Omental fat pad (tissue), 4 donors: ENCODE results near the gene PABPN1L. TPM values are rescaled to one million over a fixed set of nuclear protein-coding genes. Genes with fewer than 3 reads are reported as not detected.

Experiments used
- ATAC-seq: fragments of 150-250 bp; one replicate; pipeline ENCODE4 v1.9.1; 2016; ENCODE audit warnings: mild to moderate bottlenecking, moderate library complexity; ENCODE audit not compliant: low FRiP score
- DNase-seq: peaks from one replicate; pipeline ENCODE4 v3.0.0-alpha.2; 2019; ENCODE audit warnings: low spot score
- CTCF ChIP-seq, 3 donors: fragments of 450-650 bp; IDR thresholded peaks; one replicate each; pipeline ENCODE4 v1.5.1; 2016 to 2017; ENCODE audit warnings: antibody characterized with exemption in 3 of 3, mild to moderate bottlenecking in 3 of 3, moderate library complexity in 2 of 3
- total RNA-seq, 4 donors: library from RNA; depleted of rRNA; stranded (reverse); fragments of >200 nt; gene quantifications; one replicate each; pipeline ENCODE4 v1.1.0, GENCODE V29; 2016

Gene PABPN1L
- total RNA-seq, 4 donors from 2014 or later, result not detected

- no peak for DNase-seq
- no peak for ATAC-seq
- TF ChIP-seq CTCF (IDR thresholded peaks at IDR 0.05), result no peak
Measured at GRCh38 chr16:88815901-88816589, 50.4 kb downstream of the PABPN1L start.

- no peak for TF ChIP-seq CTCF (IDR thresholded peaks at IDR 0.05)
- ATAC-seq, result no peak
- DNase-seq, result no peak
Measured at GRCh38 chr16:88815227-88815626, 51.2 kb downstream of the PABPN1L start.

GRCh38 chr16:88814144-88814502, 52.3 kb downstream of the PABPN1L start:
- ATAC-seq, result no peak
- no peak for DNase-seq
- no peak for TF ChIP-seq CTCF (IDR thresholded peaks at IDR 0.05)

Other genes with a start within 250 kb of the PABPN1L start
- gene IL17C, start 228.1 kb downstream of the PABPN1L start, total RNA-seq, result not detected
- gene CYBA, start 215.6 kb downstream of the PABPN1L start, total RNA-seq, result 100 to 1,000 TPM; 174 to 329 (median 245) TPM
- 10 to 100 TPM; 10.9 to 27.5 (median 16.3) TPM for gene MVD, start 203.6 kb downstream of the PABPN1L start, total RNA-seq
- 1 to 10 TPM in 2 of 4 donors, under 1 TPM in 2; 0.37 to 2.3 (median 0.99) TPM for gene SNAI3, start 180.2 kb downstream of the PABPN1L start, total RNA-seq
- gene RNF166, start 160.3 kb downstream of the PABPN1L start, total RNA-seq, result 10 to 100 TPM; 13.5 to 36.4 (median 20.2) TPM
- gene CTU2, start 160.2 kb downstream of the PABPN1L start, total RNA-seq, result 10 to 100 TPM in 2 of 4 donors, 1 to 10 TPM in 2; 6.8 to 23.7 (median 10.2) TPM
- 100 to 1,000 TPM; 151 to 315 (median 249) TPM for gene PIEZO1, start 81.4 kb downstream of the PABPN1L start, total RNA-seq
- gene CDT1, start 62.9 kb downstream of the PABPN1L start, total RNA-seq, result 1 to 10 TPM in 2 of 4 donors, under 1 TPM in 2; 0.19 to 3.5 (median 1.6) TPM
- 100 to 1,000 TPM in 3 of 4 donors, 10 to 100 TPM in 1; 94.4 to 127 (median 115) TPM for gene APRT, start 54.7 kb downstream of the PABPN1L start, total RNA-seq
- gene GALNS, start 9.7 kb downstream of the PABPN1L start, total RNA-seq, result 10 to 100 TPM; 15.0 to 32.0 (median 23.4) TPM
- gene TRAPPC2L, start 9.5 kb downstream of the PABPN1L start, total RNA-seq, result 10 to 100 TPM; 25.3 to 49.4 (median 39.7) TPM
- 10 to 100 TPM in 1 of 4 donors, 1 to 10 TPM in 2, under 1 TPM in 1; 0.84 to 12.6 (median 1.4) TPM for gene CBFA2T3, start 110.5 kb upstream of the PABPN1L start, total RNA-seq
- gene ACSF3, start 227.2 kb upstream of the PABPN1L start, total RNA-seq, result 10 to 100 TPM; 17.6 to 27.6 (median 21.6) TPM